Activated B cell treated with CpG ODN at 0.5 μM for 24 hours (primary cell): Measurements from ENCODE around the gene CCDC70. TPM values are rescaled to one million over a fixed set of nuclear protein-coding genes. Genes with fewer than 3 reads are reported as not detected.

Experiments used
- ATAC-seq: fragments of 200-7000 bp; cut with Tn5 transposase; one replicate; pipeline ENCODE4 v1.10.0; 2021; ENCODE audit warnings: low read depth, mild to moderate bottlenecking, moderate library complexity
- CTCF ChIA-PET: fragments of 350-600 bp; sonication (Branson Sonifier 250); formaldehyde crosslinking; loops from one replicate; lab custom pipeline; 2021; ENCODE audit warnings: antibody characterized with exemption; lab: Charles Lee
- POLR2A ChIA-PET: fragments of 350-600 bp; sonication (Branson Sonifier 250); formaldehyde crosslinking; loops from one replicate; lab custom pipeline; 2021; ENCODE audit warnings: antibody characterized with exemption; lab: Charles Lee
- DNase-seq: peaks from one replicate; pipeline ENCODE4 v3.0.0; 2022
- H3K27ac Mint-ChIP-seq: one replicate; pipeline ENCODE4 v1.8.0; 2020; ENCODE audit warnings: mixed read lengths
- H3K27me3 Mint-ChIP-seq: one replicate; pipeline ENCODE4 v1.8.0; 2021; ENCODE audit warnings: mixed read lengths
- H3K36me3 Mint-ChIP-seq: one replicate; pipeline ENCODE4 v1.8.0; 2021; ENCODE audit warnings: low read depth, mixed read lengths
- H3K4me1 Mint-ChIP-seq: one replicate; pipeline ENCODE4 v1.8.0; 2021; ENCODE audit warnings: mixed read lengths
- H3K4me3 Mint-ChIP-seq: one replicate; pipeline ENCODE4 v1.8.0; 2020; ENCODE audit warnings: mild to moderate bottlenecking, mixed read lengths
- H3K9me3 Mint-ChIP-seq: one replicate; pipeline ENCODE4 v1.8.0; 2020; ENCODE audit warnings: mixed read lengths
- CTCF ChIP-seq: fragments of 200-600 bp; IDR thresholded peaks from one replicate; pipeline ENCODE4 v1.8.0; 2022; ENCODE audit warnings: antibody characterized with exemption, mild to moderate bottlenecking
- intact Hi-C: fragments of 100-400 bp; cut with micrococcal nuclease; formaldehyde crosslinking; loops from one replicate; pipeline ENCODE4 v1.15.1; 2024
- total RNA-seq: library from RNA; stranded (reverse); gene quantifications from 2 replicates; pipeline ENCODE4 v1.2.3, GENCODE V29; 2022

Gene CCDC70
- total RNA-seq, 1 donor from 2014 or later, result not detected

GRCh38 chr13:51819544-51819943 lies 42.2 kb upstream of the CCDC70 start:
- POLR2A ChIA-PET, result interaction anchor here (0.6 to 0.9 kb wide), 2 partner anchors 17 to 55 kb away, joined by 3 to 4 read pairs; no protein-coding TSS in a partner anchor
- Mint-ChIP-seq H3K27ac (peak overlapping the region; percentile 71), H3K4me3 (no peak overlapping the region), H3K9me3 (no peaks in the 10 kb centered on the region), H3K27me3 (no peaks in the 10 kb centered on the region), H3K4me1 (peaks cover 66% of the 10 kb centered on the region), H3K36me3 (no peaks in the 10 kb centered on the region)
- no peak for DNase-seq
- ATAC-seq, result no peak
- intact Hi-C loops, result loop anchor here (5.0 kb wide), 1 partner anchor 633 kb away; the partner anchor contains the start of gene VPS36
- CTCF ChIA-PET, result no interaction called here
- TF ChIP-seq CTCF, result no peak

GRCh38 chr13:51820016-51820597 lies 41.7 kb upstream of the CCDC70 start:
- ATAC-seq, result no peak
- no peak for DNase-seq
- Mint-ChIP-seq H3K9me3 (no peaks in the 10 kb centered on the region), H3K4me3 (no peak overlapping the region), H3K36me3 (no peaks in the 10 kb centered on the region), H3K27ac (peak overlapping the region; percentile 73), H3K4me1 (peaks cover 66% of the 10 kb centered on the region), H3K27me3 (no peaks in the 10 kb centered on the region)
- CTCF ChIA-PET, result interaction anchor here (1.9 kb wide), 1 partner anchor 12 kb away, joined by 5 read pairs; no protein-coding TSS in a partner anchor
- TF ChIP-seq CTCF, result no peak
- POLR2A ChIA-PET, result no interaction called here
- intact Hi-C loops, result no loop called here

GRCh38 chr13:51821606-51822005 lies 40.2 kb upstream of the CCDC70 start:
- intact Hi-C loops, result loop anchor here (1.0 kb wide), 1 partner anchor 11 kb away; no protein-coding TSS in a partner anchor

GRCh38 chr13:51822106-51822815 lies 39.5 kb upstream of the CCDC70 start:
- H3K27ac Mint-ChIP-seq, result peak overlapping the region; percentile 74
- H3K36me3 Mint-ChIP-seq, result no peaks in the 10 kb centered on the region
- H3K4me3 Mint-ChIP-seq, result peak overlapping the region; percentile 68
- peaks cover 76% of the 10 kb centered on the region for H3K4me1 Mint-ChIP-seq
- intact Hi-C loops, result no loop called here
- ChIA-PET CTCF (interaction anchor here (1.2 to 1.9 kb wide), 2 partner anchors 10 kb away, joined by 3 to 5 read pairs; no protein-coding TSS in a partner anchor), POLR2A (interaction anchor here (1.7 kb wide), 1 partner anchor 369 kb away, joined by 12 read pairs; the partner anchor contains the start of gene INTS6)
- ATAC-seq, result no peak
- DNase-seq, result no peak
- no peaks in the 10 kb centered on the region for H3K27me3 Mint-ChIP-seq
- TF ChIP-seq CTCF, result no peak
- H3K9me3 Mint-ChIP-seq, result no peaks in the 10 kb centered on the region

More at GRCh38 chr13:51821606-51822005, 40.2 kb upstream of the CCDC70 start:
- ChIA-PET CTCF (interaction anchor here (0.7 to 1.9 kb wide), 2 partner anchors 11 to 24 kb away, joined by 3 to 5 read pairs; no protein-coding TSS in a partner anchor), POLR2A (interaction anchor here (0.6 to 1.7 kb wide), 2 partner anchors 368 to 370 kb away, joined by 3 to 12 read pairs; partner anchors contain the start of gene INTS6)
- Mint-ChIP-seq H3K9me3 (no peaks in the 10 kb centered on the region), H3K4me1 (peaks cover 71% of the 10 kb centered on the region), H3K36me3 (no peaks in the 10 kb centered on the region), H3K4me3 (peak overlapping the region; percentile 68), H3K27me3 (no peaks in the 10 kb centered on the region), H3K27ac (peak overlapping the region; percentile 74)
- ATAC-seq, result peak; percentile 69
- no peak for DNase-seq
- no peak for TF ChIP-seq CTCF

GRCh38 chr13:51823359-51823758 lies 38.4 kb upstream of the CCDC70 start:
- no peak for DNase-seq
- Mint-ChIP-seq H3K4me3 (no peak overlapping the region), H3K27me3 (peaks cover 2% of the 10 kb centered on the region), H3K4me1 (peaks cover 81% of the 10 kb centered on the region), H3K27ac (no peak overlapping the region), H3K9me3 (no peaks in the 10 kb centered on the region), H3K36me3 (no peaks in the 10 kb centered on the region)
- ChIA-PET CTCF (interaction anchor here (1.2 kb wide), 1 partner anchor 9 kb away, joined by 3 read pairs; no protein-coding TSS in a partner anchor), POLR2A (no interaction called here)
- no peak for TF ChIP-seq CTCF
- ATAC-seq, result no peak
- intact Hi-C loops, result no loop called here
